Gastroesophageal sphincter (tissue), 3 donors: ENCODE data around the gene TEX13B.

Experiments used
- CTCF ChIP-seq, 4 experiments: fragments of 200-600 bp in 2 of 4; fragments of 450-650 bp in 2 of 4; sonication (generic) in 1 of 4; IDR thresholded peaks; one replicate each; pipeline ENCODE4 v1.5.1; 2017 to 2019; ENCODE audit warnings: antibody characterized with exemption in 4 of 4, mild to moderate bottlenecking in 2 of 4, moderate library complexity in 2 of 4
- POLR2A ChIP-seq, 2 donors: fragments of 450-650 bp; IDR thresholded peaks; one replicate each; pipeline ENCODE4 v1.6.1; 2017; ENCODE audit warnings: antibody characterized with exemption in 2 of 2, mild to moderate bottlenecking in 2 of 2, moderate library complexity in 1 of 2

GRCh38 chrX:107985033-107985432 is 2.9 kb upstream of the TEX13B start:
- no peak for TF ChIP-seq POLR2A (IDR thresholded peaks at IDR 0.05)
- TF ChIP-seq CTCF (IDR thresholded peaks at IDR 0.05), result no peak
